HG03159 (cell line): ENCODE data around the gene NR6A1.

Source experiments
- ATAC-seq: cut with Tn5 transposase; IDR thresholded peaks from one replicate; pipeline ENCODE4 v1.9.1; 2021; ENCODE audit warnings: mild to moderate bottlenecking, moderate library complexity; ENCODE audit not compliant: unreplicated experiment

The NR6A1 gene

DNA sequence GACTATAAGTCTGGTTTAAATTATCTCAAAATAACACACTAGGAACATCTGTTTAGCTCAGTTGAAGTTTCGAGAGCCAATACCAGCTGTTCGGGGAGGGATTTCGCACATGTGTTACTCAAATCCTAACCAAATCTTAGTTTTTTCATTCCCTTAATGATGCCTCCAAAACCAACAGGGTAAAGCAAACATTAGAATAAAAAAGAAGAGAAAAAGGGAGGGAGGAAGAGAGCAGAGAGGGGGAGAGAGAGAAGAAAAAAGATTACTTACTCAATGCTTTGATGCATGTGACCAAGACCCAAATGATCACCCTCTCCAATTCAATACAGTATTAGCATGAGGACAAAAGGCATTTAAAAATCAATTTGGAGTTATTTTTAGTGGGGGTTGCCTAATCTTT, 177.9 kb downstream of the NR6A1 start:
- ATAC-seq, result no peak

DNA sequence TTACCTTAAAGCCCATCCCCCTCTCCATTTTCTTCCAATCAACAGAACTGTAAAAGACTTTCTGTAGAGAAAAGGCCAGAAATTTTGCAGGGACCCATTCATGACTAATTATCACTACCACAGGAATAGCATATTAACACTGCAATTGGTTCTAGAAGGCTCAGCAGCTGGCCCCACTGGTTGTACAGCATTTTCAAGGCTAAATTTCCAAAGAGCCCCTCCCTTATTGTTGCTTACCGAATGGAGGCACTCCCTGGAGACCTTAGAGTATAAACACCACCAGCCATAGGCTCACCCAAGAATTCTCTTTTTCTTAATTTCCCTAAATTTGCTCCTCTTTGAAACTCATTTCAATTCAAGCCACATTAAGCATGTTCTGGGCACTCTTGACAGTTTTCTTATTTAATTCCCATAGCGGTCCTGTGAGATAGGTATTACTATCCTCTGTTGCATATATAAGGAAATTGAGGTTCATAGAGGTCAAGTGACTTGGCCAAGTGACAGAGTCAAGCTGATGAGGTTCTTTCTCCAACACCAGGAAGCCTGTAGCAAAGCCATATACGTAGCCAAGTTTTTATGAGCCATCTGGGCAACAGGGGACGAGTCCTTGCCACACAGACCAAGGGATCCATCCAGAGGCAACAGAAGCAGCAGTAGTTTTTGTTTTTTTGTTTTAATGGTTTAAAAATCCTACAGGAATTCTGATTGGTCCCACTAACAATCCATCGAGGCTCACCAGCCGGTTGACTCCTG, 180.0 kb downstream of the NR6A1 start:
- no peak for ATAC-seq

DNA sequence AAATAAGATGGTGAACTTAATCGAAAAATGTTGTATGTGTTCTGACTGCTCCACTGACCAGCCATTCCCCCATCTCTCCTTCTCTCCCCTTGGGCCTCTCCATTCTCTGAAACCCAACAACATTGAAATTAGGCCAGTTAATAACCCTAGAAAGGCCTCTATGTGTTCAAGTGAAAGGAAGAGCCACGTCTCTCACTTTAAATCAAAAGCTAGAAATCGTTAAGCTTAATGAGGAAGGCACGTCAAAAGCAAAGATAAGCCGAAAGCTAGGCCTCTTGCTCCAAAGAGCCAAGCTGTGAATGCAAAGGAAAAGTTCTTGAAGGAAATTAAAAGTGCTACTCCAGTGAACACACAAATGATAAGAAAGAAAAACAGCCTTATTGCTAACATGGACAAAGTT, 186.5 kb downstream of the NR6A1 start:
- no peak for ATAC-seq

DNA sequence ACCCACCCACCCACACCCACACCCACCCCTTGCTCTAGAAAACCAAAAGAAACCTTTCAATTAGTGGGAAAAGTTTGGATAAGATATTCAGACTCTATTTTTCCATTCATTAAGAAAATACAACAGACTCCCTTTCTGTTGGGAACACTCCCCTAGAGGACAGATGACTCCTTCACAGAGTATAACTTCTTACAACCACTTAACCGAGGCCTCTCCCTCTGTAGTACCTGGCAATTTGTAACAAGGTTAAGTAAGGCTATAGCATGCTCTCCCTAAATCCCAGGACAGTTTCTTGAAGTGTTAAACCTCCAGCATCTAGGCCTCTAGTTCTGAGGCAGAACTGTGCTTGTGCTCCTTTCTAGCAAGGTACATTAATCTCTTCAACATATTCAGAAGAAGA, 188.0 kb downstream of the NR6A1 start:
- no peak for ATAC-seq

DNA sequence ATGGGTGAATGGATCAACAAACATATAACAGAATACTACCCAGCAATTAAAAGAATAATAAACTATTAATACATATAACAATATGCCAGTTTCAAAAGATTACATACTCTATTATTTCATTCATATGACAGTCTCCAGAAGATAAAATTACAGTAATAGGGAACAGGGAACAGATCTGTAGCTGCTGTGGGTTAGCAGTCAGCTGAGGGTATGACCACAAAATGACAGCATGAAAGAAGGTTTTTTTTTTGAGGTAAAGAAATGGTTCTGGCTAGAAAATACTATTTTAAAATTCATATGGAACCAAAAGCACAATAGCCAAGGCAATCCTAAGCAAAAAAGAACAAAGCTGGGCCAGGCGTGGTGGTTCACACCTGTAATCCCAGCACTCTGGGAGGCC, 190.9 kb downstream of the NR6A1 start:
- no peak for ATAC-seq

DNA sequence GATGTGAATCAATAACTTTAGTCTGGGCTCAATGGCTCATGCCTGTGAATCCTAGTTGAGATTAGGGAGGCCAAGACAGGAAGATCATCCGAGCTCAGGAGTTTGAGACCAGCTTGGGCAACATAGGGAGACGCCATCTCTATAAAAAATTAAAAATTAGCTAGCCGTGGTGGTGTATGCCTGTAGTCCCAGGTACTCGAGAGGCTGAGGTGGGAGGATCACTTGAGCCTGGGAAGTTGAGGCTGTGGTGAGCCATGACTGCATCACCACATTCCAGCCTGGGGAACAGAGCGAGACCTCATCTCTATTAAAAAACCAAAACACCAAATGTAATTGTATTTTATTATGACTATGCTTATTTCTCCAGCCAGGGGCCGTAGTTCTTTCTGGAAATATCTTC, 194.4 kb downstream of the NR6A1 start:
- no peak for ATAC-seq

DNA sequence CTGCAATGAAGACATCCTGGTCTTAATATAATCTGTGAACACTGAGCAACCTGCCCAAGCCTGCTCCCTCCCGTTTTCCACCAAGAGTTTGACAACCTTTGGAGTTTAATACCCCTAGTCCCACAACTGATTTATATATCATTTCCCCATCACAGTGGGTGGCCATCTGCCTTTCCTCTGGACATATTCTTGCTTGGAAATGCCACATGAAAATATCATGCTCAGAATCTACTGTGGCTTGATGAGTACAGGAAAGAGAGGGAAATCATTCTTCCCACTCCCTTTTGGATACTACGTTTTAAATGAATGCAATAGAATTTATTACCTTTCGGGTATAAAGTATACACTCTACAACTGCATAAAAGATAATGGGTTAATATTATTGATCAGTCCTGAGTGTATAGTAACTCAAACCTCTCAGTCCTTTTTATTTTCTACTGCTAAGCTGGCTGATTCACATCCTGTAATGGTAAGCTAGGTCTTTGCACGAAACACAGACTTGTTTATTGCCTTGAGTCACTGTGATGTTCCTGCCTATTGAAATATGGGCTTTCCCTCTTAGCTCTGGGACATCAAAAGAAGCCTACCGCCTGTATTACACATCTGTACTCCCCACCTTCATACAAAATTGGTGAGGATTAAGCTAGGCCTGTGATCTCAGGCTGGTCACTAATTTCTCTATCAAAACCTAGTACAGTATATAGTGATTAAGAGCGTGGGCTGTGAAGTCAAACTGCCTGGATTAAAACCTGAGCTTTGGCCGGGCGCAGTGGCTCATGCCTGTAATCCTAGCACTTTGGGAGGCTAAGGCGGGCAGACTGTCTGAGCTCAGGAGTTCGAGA, 196.4 kb downstream of the NR6A1 start:
- no peak for ATAC-seq

DNA sequence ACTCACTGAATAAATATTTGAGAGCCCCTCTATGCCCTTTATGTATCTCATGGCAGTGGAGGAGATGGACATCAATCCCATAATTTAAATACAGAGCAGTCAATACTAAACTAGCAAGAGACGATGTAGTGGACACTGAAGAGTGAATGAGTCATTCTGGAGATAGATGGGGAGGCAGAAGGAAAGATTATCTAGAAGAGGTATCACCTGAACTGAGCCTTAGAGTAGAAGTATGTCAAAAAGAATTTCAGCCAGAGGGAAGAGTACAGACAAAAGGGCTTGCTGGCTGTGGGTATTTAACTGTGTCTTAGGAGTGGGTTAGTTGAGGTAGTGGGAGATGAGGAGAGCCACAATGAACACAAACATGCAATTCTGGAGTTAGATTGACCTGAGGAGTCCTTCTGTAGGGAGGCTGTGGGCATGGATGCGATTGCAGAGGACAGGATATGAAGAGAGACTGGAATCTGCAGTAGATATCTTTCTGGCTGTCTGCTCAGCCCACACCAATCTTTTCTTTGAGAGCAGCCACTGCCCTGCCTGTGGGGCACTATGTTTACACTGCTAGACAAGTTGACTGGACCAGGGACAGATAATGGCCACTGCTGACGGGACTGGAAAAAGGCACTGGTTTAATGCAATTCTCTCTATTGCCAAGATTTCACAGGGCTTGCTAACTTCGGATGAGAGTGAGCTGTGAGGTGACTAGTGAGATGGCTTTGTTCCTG, 200.0 kb downstream of the NR6A1 start:
- ATAC-seq, result no peak

DNA sequence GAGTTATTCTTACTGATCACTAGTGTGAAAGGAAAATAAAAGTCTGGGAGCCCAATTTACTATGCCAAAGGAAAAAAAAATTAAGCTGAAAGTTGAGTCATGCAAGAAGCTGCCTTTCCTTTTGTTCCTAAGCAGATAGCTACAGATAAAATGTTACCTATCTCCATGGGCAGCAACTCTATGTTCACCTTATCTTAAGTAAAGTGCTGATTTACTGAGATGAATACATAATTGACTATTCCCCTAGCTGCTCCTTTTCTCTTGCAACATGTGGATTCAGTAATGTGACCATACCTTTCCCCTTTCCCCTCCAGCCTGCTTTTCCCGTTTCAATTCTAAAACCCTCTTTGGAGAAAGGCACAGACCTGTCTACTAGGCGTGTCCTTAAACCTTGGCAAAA, 201.2 kb downstream of the NR6A1 start:
- no peak for ATAC-seq

DNA sequence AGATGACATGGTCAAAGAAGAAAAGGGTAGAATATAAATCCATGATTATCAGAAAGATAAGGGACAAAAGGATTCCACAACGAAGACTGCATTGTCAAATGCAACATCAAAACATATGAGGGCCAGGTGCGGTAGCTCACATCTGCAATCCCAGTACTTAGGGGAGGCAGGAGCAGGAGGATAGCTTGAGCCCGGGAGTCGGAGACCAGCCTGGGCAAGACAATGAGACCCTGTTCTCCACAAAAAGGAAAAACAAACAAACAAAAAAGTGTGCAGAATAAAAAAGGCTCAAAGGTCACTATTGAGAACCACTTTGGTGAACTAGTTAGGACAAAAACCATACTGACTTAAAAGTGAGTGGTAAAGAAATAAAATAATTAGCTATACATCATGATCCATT, 203.7 kb downstream of the NR6A1 start:
- ATAC-seq, result no peak

DNA sequence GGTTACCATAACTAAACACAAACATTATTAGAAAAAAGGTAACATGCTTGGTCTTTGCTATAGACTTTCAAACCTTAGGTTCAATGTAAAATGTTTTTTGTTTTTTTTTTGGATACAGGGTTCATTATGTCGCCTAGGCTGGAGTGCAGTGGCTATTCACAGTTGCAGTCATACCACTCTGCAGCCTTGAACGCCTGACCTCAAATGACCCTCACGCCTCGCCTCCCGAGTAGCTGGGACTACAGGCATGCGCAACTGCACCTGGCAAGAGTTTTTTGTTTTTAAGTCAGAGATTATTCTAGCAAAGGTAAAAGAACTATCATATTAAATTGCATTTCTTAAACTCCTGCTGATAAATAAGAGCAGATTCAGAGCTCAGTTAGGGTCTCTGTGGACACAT, 208.8 kb downstream of the NR6A1 start:
- ATAC-seq, result no peak

DNA sequence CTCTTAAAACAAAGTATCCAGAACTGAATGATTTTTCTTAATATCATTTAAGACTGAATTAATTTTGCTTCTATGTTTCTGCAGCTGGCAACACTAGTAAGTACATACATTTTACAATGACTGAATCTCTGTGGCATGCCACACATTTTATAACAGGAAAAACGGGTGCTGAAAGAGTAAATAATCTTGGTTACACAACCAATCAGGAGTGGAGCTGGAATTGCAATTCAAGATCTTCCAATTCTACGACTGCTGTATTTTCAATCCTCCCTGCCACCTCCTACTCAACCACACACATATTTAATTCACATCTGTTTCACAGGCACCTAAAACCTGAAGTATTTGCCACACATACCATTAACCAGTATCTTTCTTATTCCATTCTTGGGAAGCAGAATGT, 211.2 kb downstream of the NR6A1 start:
- ATAC-seq, result no peak

DNA sequence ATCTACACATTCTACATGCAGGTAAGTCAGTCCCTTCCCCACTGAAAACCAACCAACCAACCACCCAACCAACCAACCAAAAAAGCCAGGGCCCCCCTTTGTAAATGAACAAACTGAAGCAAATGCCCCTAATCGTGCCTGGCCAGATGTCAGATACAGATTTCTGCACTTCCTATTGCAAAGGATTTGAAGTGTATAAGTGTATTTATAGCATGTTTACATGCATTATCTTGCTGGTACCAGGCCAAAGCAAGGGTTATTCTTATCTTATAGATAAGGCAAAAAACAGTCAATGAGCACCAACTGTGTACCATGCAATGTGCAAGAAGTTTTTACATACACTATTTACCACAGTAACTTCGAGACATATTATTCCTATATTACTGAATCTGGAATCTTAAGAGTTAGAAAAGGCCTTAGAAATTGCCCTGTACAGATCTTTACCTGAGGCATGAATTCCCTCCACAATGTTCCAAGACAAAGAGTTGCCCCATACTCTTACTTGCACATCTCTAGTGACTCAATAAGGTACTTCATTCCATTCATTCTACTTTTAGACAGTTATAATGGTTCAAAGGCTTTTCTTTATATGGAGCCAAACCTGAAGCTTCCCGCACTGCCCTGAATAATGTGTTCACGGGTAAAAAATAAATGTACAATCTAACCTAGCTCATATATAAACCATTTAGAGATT, 212.2 kb downstream of the NR6A1 start:
- ATAC-seq, result no peak

DNA sequence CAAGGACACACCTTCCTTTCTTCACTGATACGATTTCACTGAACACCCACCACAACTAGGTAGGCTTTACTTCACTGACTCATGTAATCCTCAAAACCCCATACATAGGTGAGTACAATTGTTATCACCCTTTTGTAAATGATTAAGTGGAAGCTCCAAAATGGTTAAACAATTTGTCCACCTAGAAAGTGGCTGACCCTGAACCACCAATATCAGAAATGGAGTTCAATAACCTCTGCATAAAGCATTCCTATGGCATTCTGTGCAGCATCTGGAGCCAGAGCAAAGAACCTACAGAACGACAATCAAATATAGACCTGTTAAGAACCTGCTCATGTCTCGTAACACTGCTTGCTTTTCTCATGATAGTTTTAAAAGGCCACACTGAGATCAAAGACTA, 213.2 kb downstream of the NR6A1 start:
- ATAC-seq, result no peak

DNA sequence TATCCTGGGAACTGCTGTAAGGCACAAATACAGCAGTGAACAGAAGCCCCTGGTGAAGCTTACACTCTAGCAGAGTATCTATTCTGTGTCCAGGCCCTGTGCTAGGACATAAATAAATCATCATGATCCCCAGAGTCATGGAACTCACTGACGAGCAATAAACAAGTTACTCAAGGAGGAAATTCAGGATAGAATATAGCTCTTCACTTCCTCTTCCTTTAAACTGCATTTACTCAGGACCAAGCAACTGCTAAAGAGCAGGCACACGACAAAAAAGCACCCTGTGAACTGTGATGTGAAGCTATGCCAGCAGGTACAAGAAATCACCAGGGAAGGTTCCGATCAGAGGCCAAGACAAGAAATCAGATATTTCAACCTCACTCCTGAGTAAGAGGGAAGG, 216.1 kb downstream of the NR6A1 start:
- no peak for ATAC-seq

DNA sequence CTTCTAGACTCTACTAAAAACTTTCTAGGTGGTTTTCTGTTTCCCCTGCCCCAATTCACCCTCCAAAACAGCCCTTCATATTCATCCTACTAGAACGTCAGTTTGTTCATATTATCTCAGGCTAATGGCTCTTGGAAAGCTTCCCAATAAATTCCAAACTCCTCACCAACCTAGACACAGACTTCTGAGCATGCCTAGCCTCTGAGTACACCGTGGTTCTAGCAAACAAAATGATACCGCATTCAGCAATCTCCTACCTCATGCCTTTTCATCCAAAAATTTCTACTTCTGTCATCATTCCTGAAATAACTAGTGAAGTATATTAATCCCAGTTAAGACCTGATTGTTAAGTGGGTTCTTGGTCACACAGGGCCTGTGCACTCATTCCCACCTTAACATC, 217.4 kb downstream of the NR6A1 start:
- no peak for ATAC-seq

DNA sequence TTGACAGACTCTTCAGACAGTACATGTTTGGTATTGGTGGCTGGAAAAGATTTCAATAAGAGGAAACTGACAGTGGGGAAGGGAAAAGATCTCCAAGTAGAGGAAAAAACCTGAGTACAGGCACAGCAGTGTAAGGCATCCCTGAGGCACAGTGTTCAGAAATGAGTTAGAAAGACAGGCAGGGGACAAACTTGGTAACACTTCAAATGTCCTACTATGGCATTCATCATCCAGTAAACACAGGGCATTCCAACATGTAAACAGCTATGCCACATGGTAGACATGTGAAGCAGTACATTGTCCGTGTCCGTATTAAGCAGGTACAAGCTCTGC, 218.9 kb downstream of the NR6A1 start:
- ATAC-seq, result no peak

DNA sequence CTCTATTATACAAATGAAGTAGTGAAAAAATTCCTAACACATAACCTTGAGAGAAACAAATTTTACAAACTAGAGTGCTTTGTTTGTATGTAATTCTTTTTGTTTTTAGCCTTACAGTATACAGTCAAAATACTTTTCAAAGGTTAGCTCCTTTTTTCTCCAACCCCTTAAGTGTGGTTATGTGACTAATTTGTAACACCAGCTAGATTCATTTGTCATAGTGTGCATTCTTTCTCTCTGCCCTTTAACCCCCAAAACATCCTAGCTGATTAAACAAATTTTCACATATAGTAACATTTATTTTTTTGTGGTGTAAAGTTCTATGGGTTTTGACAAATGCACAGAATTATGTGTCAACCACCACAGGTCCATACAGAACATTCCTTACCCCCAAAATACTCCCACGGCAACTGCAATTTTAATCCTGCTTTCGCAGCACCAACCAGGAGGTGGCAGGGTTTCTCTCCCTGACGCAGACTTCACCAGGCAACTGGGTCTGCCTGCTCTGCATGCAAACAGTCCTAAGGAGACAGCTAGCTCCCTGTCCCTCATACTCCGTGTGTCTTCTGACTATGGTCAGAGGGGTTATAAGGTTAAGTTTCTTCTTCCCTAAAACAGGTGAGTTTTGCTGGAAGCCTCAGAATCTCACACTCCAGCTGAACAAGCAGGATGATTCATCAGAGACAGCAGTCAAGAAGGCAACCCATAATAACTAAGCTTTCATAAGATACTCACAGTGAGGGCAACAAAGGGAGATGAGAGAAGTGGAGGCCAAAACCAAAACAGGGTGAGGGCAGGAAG, 219.4 kb downstream of the NR6A1 start:
- ATAC-seq, result no peak

DNA sequence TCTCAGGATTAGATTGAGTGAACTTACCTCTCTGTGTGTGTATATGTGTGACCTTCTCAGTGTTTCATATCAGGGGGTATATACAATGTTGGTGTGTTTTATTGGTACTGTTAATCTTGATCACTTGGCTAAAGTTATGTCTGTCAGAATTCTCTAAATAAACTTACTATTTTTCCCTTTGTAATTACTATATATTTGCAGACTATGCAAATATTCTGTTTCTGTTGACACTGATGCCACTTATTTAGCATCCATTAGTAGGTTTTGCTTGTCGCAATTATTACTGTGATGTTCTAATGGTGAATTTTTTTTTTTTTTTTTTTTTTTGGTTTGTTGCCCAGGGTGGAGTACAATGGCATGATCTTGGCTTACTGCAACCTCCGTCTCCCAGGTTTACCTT, 221.0 kb downstream of the NR6A1 start:
- ATAC-seq, result no peak

DNA sequence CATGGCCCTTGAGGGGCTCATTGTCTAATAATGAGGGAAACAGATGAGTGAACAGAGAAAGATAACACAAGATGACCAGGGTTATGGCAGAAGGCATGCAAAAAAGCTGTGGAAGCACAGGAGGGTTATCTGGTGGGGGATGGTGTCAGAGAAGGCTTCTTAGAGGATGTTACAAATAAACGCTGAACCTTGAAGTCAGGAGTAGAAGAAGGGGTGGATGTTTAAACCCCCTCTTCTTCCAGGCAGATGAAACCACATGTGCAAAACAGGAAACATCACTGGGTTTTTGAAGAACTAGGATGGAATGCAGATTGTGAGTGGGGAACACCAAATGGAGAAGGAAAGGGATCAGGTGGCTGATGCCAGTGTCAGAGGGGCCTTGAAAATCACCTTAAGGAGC, 222.1 kb downstream of the NR6A1 start:
- ATAC-seq, result no peak

DNA sequence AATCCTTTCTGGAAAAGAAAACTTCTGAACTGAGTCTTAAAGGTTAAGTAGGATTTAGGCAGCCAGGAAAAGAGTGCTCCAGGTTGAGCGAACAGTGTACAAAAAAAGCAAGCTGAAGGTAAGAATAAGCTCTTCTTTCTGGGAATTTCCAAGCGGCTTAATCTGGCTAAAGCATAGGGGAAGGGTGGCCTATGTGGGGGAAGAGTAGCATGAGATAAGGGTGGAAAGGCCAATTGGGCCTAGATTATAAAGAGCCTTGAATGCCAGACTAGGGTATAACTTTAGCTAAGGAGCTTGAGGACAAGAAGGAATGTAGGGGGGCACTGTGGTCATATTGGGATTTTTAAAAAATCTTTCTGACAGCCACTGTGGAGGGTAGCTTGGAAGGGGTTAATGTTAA, 226.6 kb downstream of the NR6A1 start:
- no peak for ATAC-seq
